DMS53 treated with DMSO at 0.1 percent for 48 hours (cell line): Measurements from ENCODE around the gene HOXA3.
A peak's percentile ranks its signal among the peaks of the same experiment; 100 is the strongest.

Experiments
- DNase-seq: peaks from one replicate; lab custom pipeline; 2025; ENCODE audit not compliant: unreplicated experiment; lab: John Stamatoyannopoulos, UW

Gene HOXA3

GRCh38 chr7:27157702-27158431, 5.5 kb upstream of the HOXA3 start:
- DNase-seq: no peak

GRCh38 chr7:27156916-27157701, 4.7 kb upstream of the HOXA3 start:
- DNase-seq: no peak

- no peak for DNase-seq
Observed at GRCh38 chr7:27156508-27156898, 4.1 kb upstream of the HOXA3 start, which contains the start of gene HOXA7. TSS of gene HOXA7 (minus strand) at chr7:27156675. CDS start at chr7:27156545, 130 bp downstream.

GRCh38 chr7:27155816-27156507, 3.6 kb upstream of the HOXA3 start:
- no peak for DNase-seq

- peak; percentile 34 for DNase-seq
Observed at GRCh38 chr7:27154901-27155815, 2.8 kb upstream of the HOXA3 start.

GRCh38 chr7:27154369-27154768, 2.0 kb upstream of the HOXA3 start:
- no peak for DNase-seq

GRCh38 chr7:27153526-27153925, 1.1 kb upstream of the HOXA3 start:
- DNase-seq: no peak

GRCh38 chr7:27152816-27153442, 546 bp upstream of the HOXA3 start:
- DNase-seq: no peak

GRCh38 chr7:27151341-27151930, 947 bp downstream of the HOXA3 start:
- DNase-seq: no peak

- DNase-seq: peak; percentile 90
Observed at GRCh38 chr7:27150568-27151340, 1.6 kb downstream of the HOXA3 start.

GRCh38 chr7:27149842-27150567, 2.4 kb downstream of the HOXA3 start:
- DNase-seq: no peak

GRCh38 chr7:27148756-27149641, 3.4 kb downstream of the HOXA3 start:
- DNase-seq: no peak

GRCh38 chr7:27148031-27148755, 4.2 kb downstream of the HOXA3 start:
- DNase-seq: no peak

- peak; percentile 39 for DNase-seq
Observed at GRCh38 chr7:27147199-27148030, 5.0 kb downstream of the HOXA3 start, which contains the start of gene HOXA6. TSS of gene HOXA6 (minus strand) at chr7:27147774. CDS start at chr7:27147749, 25 bp downstream.

- no peak for DNase-seq
Observed at GRCh38 chr7:27146491-27147198, 5.7 kb downstream of the HOXA3 start.
